HEK293T (cell line): ENCODE measurements around the gene ZBED4.

Experiments
- CTCF ChIA-PET: fragments of 350-600 bp; formaldehyde crosslinking; extraction: SDS; loops from one replicate; lab custom pipeline; 2021; ENCODE audit warnings: antibody characterized with exemption, inconsistent platforms; lab: Yijun Ruan, JAX
- POLR2A ChIA-PET: fragments of 350-600 bp; formaldehyde crosslinking; extraction: SDS; loops from one replicate; lab custom pipeline; 2020; ENCODE audit warnings: antibody characterized with exemption, inconsistent platforms; lab: Yijun Ruan, JAX
- DNase-seq: peaks from one replicate; pipeline ENCODE4 v3.0.0; 2012; ENCODE audit warnings: mixed read lengths; ENCODE audit errors: extremely low spot score
- ARNT ChIP-seq: fragments of 450-650 bp; IDR thresholded peaks from 2 replicates; pipeline ENCODE4 v1.6.1; 2017; ENCODE audit warnings: mild to moderate bottlenecking
- BHLHE40 ChIP-seq: fragments of 450-650 bp; IDR thresholded peaks from 2 replicates; pipeline ENCODE4 v1.6.1; 2016; ENCODE audit warnings: mild to moderate bottlenecking, moderate library complexity, borderline replicate concordance
- CTBP1 ChIP-seq: fragments of 450-650 bp; IDR thresholded peaks from 2 replicates; pipeline ENCODE4 v1.6.1; 2016; ENCODE audit warnings: borderline replicate concordance
- ELF4 ChIP-seq: fragments of 450-650 bp; IDR thresholded peaks from 2 replicates; pipeline ENCODE4 v1.6.1; 2017; ENCODE audit warnings: antibody characterized with exemption
- FOXA1 ChIP-seq: fragments of 450-650 bp; IDR thresholded peaks from 2 replicates; pipeline ENCODE4 v1.6.1; 2016; ENCODE audit warnings: mild to moderate bottlenecking
- FOXK2 ChIP-seq: fragments of 450-650 bp; IDR thresholded peaks from 2 replicates; pipeline ENCODE4 v1.6.1; 2016; ENCODE audit warnings: mild to moderate bottlenecking
- FOXM1 ChIP-seq: fragments of 450-650 bp; IDR thresholded peaks from 2 replicates; pipeline ENCODE4 v1.6.1; 2017; ENCODE audit warnings: mild to moderate bottlenecking, borderline replicate concordance
- HDGF ChIP-seq: fragments of 450-650 bp; IDR thresholded peaks from 2 replicates; pipeline ENCODE4 v1.6.1; 2017; ENCODE audit warnings: antibody characterized with exemption, borderline replicate concordance
- L3MBTL2 ChIP-seq: fragments of 450-650 bp; conservative IDR thresholded peaks from 2 replicates; pipeline ENCODE4 v1.6.1; 2016; ENCODE audit warnings: mild to moderate bottlenecking
- LEF1 ChIP-seq: fragments of 450-650 bp; IDR thresholded peaks from 2 replicates; pipeline ENCODE4 v1.6.1; 2017; ENCODE audit warnings: mild to moderate bottlenecking, borderline replicate concordance
- NFRKB ChIP-seq: fragments of 450-650 bp; IDR thresholded peaks from 2 replicates; pipeline ENCODE4 v1.6.1; 2016; ENCODE audit warnings: mild to moderate bottlenecking, moderate library complexity
- SP1 ChIP-seq: fragments of 450-650 bp; IDR thresholded peaks from 2 replicates; pipeline ENCODE4 v1.6.1; 2017
- SUZ12 ChIP-seq: fragments of 450-650 bp; IDR thresholded peaks from 2 replicates; pipeline ENCODE4 v1.6.1; 2016; ENCODE audit warnings: mild to moderate bottlenecking
- TARDBP ChIP-seq: fragments of 450-650 bp; IDR thresholded peaks from 2 replicates; pipeline ENCODE4 v1.6.1; 2016
- ZNF384 ChIP-seq: fragments of 450-650 bp; IDR thresholded peaks from 2 replicates; pipeline ENCODE4 v1.6.1; 2016
- TF ChIP-seq, protein P1 (sequence below): fragments of 450-650 bp; IDR thresholded peaks from 2 replicates; pipeline ENCODE4 v1.6.1; 2016

The ZBED4 gene

GRCh38 chr22:49826603-49827270, 26.9 kb upstream of the ZBED4 start:
- CTCF ChIA-PET: no interaction called here
- peak; percentile 32 for DNase-seq
- POLR2A ChIA-PET: interaction anchor here (1.3 to 1.6 kb wide), 2 partner anchors 13 to 28 kb away, joined by 5 to 9 read pairs; no protein-coding TSS in a partner anchor
- peak; percentile 64 for TF ChIP-seq L3MBTL2
- TF ChIP-seq FOXK2: no peak
- no peak for TF ChIP-seq FOXA1

- POLR2A ChIA-PET: interaction anchor here (1.6 kb wide), 1 partner anchor 28 kb away, joined by 5 read pairs; no protein-coding TSS in a partner anchor
- peak; percentile 40 for DNase-seq
Observed at GRCh38 chr22:49827271-49827852, 26.3 kb upstream of the ZBED4 start.

GRCh38 chr22:49827853-49828598, 25.6 kb upstream of the ZBED4 start, which contains the start of gene BRD1:
Gene BRD1, minus strand, starts transcription at chr22:49827873. Its CDS starts 3,556 bp downstream, at chr22:49824317.
- CTCF ChIA-PET: no interaction called here
- POLR2A ChIA-PET: no interaction called here

More at GRCh38 chr22:49827271-49827852, 26.3 kb upstream of the ZBED4 start:
- no peak for TF ChIP-seq FOXM1
- no peak for TF ChIP-seq SUZ12
- no peak for TF ChIP-seq NFRKB
- no peak for TF ChIP-seq TARDBP
- no peak for TF ChIP-seq LEF1
- no peak for TF ChIP-seq SP1
- TF ChIP-seq, protein P1, sequence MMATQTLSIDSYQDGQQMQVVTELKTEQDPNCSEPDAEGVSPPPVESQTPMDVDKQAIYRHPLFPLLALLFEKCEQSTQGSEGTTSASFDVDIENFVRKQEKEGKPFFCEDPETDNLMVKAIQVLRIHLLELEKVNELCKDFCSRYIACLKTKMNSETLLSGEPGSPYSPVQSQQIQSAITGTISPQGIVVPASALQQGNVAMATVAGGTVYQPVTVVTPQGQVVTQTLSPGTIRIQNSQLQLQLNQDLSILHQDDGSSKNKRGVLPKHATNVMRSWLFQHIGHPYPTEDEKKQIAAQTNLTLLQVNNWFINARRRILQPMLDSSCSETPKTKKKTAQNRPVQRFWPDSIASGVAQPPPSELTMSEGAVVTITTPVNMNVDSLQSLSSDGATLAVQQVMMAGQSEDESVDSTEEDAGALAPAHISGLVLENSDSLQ: no peak
- TF ChIP-seq FOXK2: no peak
- TF ChIP-seq BHLHE40: no peak
- no peak for TF ChIP-seq ELF4
- TF ChIP-seq CTBP1: no peak
- no peak for TF ChIP-seq ZNF384
- no peak for TF ChIP-seq FOXA1
- TF ChIP-seq L3MBTL2: no peak
- CTCF ChIA-PET: no interaction called here

DNA sequence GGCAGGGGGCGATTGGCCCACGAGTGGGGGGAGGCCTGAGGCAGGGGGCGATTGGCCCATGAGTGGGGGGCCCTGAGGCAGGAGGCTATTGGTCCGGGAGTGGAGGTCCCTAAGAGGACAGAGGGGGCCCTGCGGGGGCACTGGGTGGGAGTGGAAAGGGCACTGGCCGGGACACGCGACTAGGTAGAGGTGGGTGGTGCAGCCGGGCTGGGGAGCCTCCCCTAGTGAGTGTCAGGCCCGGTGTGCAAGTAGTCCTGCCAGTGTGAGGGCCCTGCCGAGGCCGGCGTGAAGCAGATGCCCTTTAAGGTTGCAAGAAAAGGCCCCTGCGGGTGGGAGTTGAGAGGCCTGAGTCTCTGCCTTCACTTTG, 25.1 kb upstream of the ZBED4 start:
- POLR2A ChIA-PET: no interaction called here
- CTCF ChIA-PET: no interaction called here
- DNase-seq: no peak
- TF ChIP-seq ZNF384 (no peak), TARDBP (no peak), L3MBTL2 (no peak), HDGF (no peak), FOXA1 (no peak)

More at GRCh38 chr22:49827853-49828598, 25.6 kb upstream of the ZBED4 start, which contains the start of gene BRD1:
- peak; percentile 73 for DNase-seq
- TF ChIP-seq L3MBTL2 (0 out of 2 replicates have a peak, but pooled peaks have one; percentile 15), ZNF384 (no peak)

DNA sequence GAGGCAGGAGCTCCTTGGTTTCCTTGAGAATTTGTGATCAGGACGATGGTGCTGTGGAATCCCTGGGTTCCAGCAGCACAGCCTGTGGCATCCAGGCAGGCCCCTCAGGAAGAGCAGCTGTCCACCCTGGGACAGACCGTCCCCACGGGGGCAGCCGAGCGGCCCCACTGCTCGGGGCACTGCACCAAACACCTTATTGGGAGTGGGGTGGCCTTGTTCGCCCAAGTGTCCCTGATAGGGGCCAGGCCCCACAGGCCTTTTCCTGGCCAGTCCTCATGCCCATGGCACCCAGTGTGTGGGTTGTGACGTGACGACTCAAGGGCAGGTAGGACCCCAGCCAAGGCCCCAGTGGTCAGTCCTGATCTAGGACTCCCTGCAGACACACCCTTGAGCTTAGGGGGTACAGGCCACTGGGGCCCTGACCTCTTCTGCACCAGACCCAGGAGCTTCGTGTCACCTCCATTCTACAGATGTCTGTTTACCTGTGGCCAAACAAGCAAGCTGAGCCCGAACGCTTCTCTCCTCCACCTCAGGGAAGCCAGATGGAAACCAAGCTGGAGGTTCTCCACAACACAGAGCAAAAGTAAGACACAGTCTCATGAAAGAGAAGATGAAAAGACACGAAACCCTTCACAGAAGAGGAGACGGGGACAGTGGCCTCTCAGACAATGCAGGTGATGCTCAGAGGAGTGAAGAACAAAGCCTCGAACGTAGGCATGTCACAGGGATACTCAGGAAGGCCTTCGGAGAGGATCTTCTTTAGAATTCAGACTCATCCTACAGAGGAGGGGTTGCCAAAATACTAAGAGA, 24.4 kb upstream of the ZBED4 start:
- no peak for DNase-seq
- CTCF ChIA-PET: no interaction called here
- POLR2A ChIA-PET: no interaction called here
- no peak for TF ChIP-seq FOXA1
- no peak for TF ChIP-seq TARDBP
- TF ChIP-seq SP1: no peak
- TF ChIP-seq ELF4: no peak
- no peak for TF ChIP-seq ZNF384
- TF ChIP-seq, protein P1: no peak
- no peak for TF ChIP-seq FOXM1
- no peak for TF ChIP-seq SUZ12
- TF ChIP-seq LEF1: no peak
- TF ChIP-seq ARNT: no peak
- no peak for TF ChIP-seq HDGF
- no peak for TF ChIP-seq L3MBTL2
- no peak for TF ChIP-seq FOXK2
- no peak for TF ChIP-seq CTBP1
- no peak for TF ChIP-seq NFRKB
- TF ChIP-seq BHLHE40: no peak

- DNase-seq: no peak
- CTCF ChIA-PET: no interaction called here
- TF ChIP-seq ELF4: no peak
- TF ChIP-seq FOXM1: no peak
- no peak for TF ChIP-seq SP1
- no peak for TF ChIP-seq SUZ12
- no peak for TF ChIP-seq ZNF384
- TF ChIP-seq L3MBTL2: no peak
- TF ChIP-seq BHLHE40: no peak
- TF ChIP-seq, protein P1: no peak
- no peak for TF ChIP-seq FOXA1
- TF ChIP-seq FOXK2: no peak
- no peak for TF ChIP-seq LEF1
- no peak for TF ChIP-seq TARDBP
- no peak for TF ChIP-seq NFRKB
- POLR2A ChIA-PET: no interaction called here
Observed at GRCh38 chr22:49833340-49834007, 20.2 kb upstream of the ZBED4 start.
